LNCAP (cell line): ENCODE data around the gene TEX261.
A peak's percentile ranks its signal among the peaks of the same experiment; 100 is the strongest.

Experiments used
- CTCF ChIP-seq: fragments of 450-650 bp; IDR thresholded peaks from 2 replicates; pipeline ENCODE4 v1.5.1; 2017; ENCODE audit warnings: mild to moderate bottlenecking

TEX261 gene

GRCh38 chr2:71005271-71006202 lies 10.9 kb upstream of the TEX261 start:
- no peak for TF ChIP-seq CTCF

- no peak for TF ChIP-seq CTCF
These were observed 10.2 kb upstream of the TEX261 start for GRCh38 chr2:71004857-71005256.

- TF ChIP-seq CTCF: no peak
These were observed 9.5 kb upstream of the TEX261 start for GRCh38 chr2:71003966-71004755.

- TF ChIP-seq CTCF: no peak
These were observed 8.7 kb upstream of the TEX261 start for GRCh38 chr2:71003396-71003795.

- TF ChIP-seq CTCF: no peak
These were observed 7.4 kb upstream of the TEX261 start for GRCh38 chr2:71001981-71002570.

GRCh38 chr2:71001592-71001927 lies 6.9 kb upstream of the TEX261 start:
- no peak for TF ChIP-seq CTCF

GRCh38 chr2:71000780-71001591 lies 6.3 kb upstream of the TEX261 start:
- peak; percentile 80 for TF ChIP-seq CTCF
